NT2/D1 (cell line): ENCODE data around the gene RAPSN.

Experiments
- SUZ12 ChIP-seq: IDR thresholded peaks from 2 replicates; pipeline ENCODE4 v1.6.1; 2011; ENCODE audit not compliant: insufficient read length, insufficient read depth; ENCODE audit errors: extremely low read depth
- YY1 ChIP-seq: IDR thresholded peaks from 2 replicates; pipeline ENCODE4 v1.6.1; 2011; ENCODE audit not compliant: insufficient read length, insufficient read depth
- ZNF274 ChIP-seq: IDR thresholded peaks from 2 replicates; pipeline ENCODE4 v1.6.1; 2011; ENCODE audit warnings: mild to moderate bottlenecking, low read depth, low read length

DNA sequence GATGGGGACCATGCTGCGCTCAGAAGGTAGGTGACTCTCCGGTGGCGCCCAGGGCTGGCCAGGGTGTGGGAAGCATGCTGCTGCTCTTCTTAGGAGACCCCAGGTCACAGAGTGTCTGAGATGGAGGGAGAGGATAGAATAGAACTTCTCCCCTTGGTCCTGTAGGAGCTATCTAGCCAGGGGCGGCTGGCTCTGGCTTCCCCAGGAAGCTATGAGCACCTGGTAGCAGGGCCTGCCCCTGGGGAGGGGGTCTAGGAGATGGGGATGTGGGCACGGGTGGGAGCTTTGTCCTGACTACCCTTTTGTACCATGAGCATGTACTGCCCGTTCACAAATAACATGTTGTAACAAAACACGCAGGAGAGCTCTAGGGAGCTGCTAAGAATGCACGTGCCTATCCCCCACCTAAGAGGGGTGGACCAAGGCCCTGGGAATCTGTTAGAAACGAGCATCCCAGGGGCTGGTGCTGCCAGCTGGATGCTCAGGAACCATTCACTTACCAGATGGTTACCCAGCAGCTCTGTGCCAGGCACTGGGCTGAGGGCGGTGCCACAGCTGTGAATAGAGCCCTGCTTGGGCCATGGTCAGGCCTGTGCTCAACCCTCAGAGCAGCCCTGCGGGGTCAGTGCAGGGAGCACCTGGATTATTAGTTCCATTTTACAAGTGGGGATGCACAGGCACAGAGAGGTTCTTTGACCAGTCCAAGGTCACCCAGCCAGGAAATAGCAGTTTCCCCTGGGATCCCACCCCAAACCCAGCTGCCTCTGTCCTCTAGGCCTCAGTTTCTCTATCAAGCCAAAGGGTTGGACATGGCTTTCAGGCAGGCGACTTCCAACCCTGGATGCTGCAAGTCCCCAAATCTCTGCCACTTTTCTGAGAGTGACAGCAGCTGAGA, 38.3 kb downstream of the RAPSN start:
- TF ChIP-seq SUZ12: no peak
- TF ChIP-seq YY1: no peak
- TF ChIP-seq ZNF274: no peak
